Endothelial cell (in vitro differentiated cells): Measurements from ENCODE around the gene DIDO1. TPM values are rescaled to one million over a fixed set of nuclear protein-coding genes. Genes with fewer than 3 reads are reported as not detected.

Experiments used
- DNase-seq: peaks from one replicate; pipeline ENCODE4 v3.0.0; 2021; ENCODE audit warnings: low spot score
- H3K27ac Mint-ChIP-seq: one replicate; pipeline ENCODE4 v1.8.0; 2021; ENCODE audit warnings: mixed read lengths, inconsistent platforms; ENCODE audit not compliant: unreplicated experiment
- H3K27me3 Mint-ChIP-seq: one replicate; pipeline ENCODE4 v1.8.0; 2021; ENCODE audit warnings: mild to moderate bottlenecking, moderate library complexity, mixed read lengths, inconsistent platforms; ENCODE audit not compliant: unreplicated experiment
- H3K36me3 Mint-ChIP-seq: one replicate; pipeline ENCODE4 v1.8.0; 2021; ENCODE audit warnings: mild to moderate bottlenecking, low read depth, mixed read lengths, inconsistent platforms; ENCODE audit not compliant: unreplicated experiment
- H3K4me1 Mint-ChIP-seq: one replicate; pipeline ENCODE4 v1.8.0; 2021; ENCODE audit warnings: mild to moderate bottlenecking, mixed read lengths, inconsistent platforms; ENCODE audit not compliant: unreplicated experiment
- H3K4me3 Mint-ChIP-seq: one replicate; pipeline ENCODE4 v1.8.0; 2021; ENCODE audit warnings: mild to moderate bottlenecking, mixed read lengths, inconsistent platforms; ENCODE audit not compliant: unreplicated experiment
- H3K9me3 Mint-ChIP-seq: one replicate; pipeline ENCODE4 v1.8.0; 2021; ENCODE audit warnings: mixed read lengths, inconsistent platforms; ENCODE audit not compliant: unreplicated experiment
- CTCF ChIP-seq: fragments of 200-600 bp; sonication (generic); IDR thresholded peaks from one replicate; pipeline ENCODE4 v1.5.0; 2021; ENCODE audit warnings: antibody characterized with exemption; ENCODE audit not compliant: unreplicated experiment
- total RNA-seq: library from RNA; stranded (reverse); fragmentation: NEBNext Ultra II Directional; extraction: Animal tissue kit (Norgen Biotek cat#: 25700); gene quantifications from one replicate; pipeline ENCODE4 v1.2.1, GENCODE V29; 2021; ENCODE audit not compliant: unreplicated experiment

DIDO1 gene
- total RNA-seq, 1 donor from 2014 or later, result 61.0 TPM

GRCh38 chr20:62840244-62841197, 85.8 kb downstream of the DIDO1 start:
- H3K4me3 Mint-ChIP-seq, result no peak overlapping the region
- H3K4me1 Mint-ChIP-seq, result no peaks in the 10 kb centered on the region
- peaks cover 2% of the 10 kb centered on the region for H3K27me3 Mint-ChIP-seq
- no peak for TF ChIP-seq CTCF
- DNase-seq, result no peak
- no peak overlapping the region for H3K27ac Mint-ChIP-seq
- H3K9me3 Mint-ChIP-seq, result no peaks in the 10 kb centered on the region
- peaks cover 6% of the 10 kb centered on the region for H3K36me3 Mint-ChIP-seq

GRCh38 chr20:62839816-62840215, 86.5 kb downstream of the DIDO1 start:
- peaks cover 3% of the 10 kb centered on the region for H3K36me3 Mint-ChIP-seq
- no peak overlapping the region for H3K4me3 Mint-ChIP-seq
- no peak for TF ChIP-seq CTCF
- DNase-seq, result no peak
- H3K27ac Mint-ChIP-seq, result no peak overlapping the region
- no peaks in the 10 kb centered on the region for H3K4me1 Mint-ChIP-seq
- peaks cover 4% of the 10 kb centered on the region for H3K27me3 Mint-ChIP-seq
- H3K9me3 Mint-ChIP-seq, result no peaks in the 10 kb centered on the region

GRCh38 chr20:62839261-62839660, 87.0 kb downstream of the DIDO1 start:
- no peak overlapping the region for H3K27ac Mint-ChIP-seq
- DNase-seq, result no peak
- H3K4me3 Mint-ChIP-seq, result no peak overlapping the region
- no peak for TF ChIP-seq CTCF
- peaks cover 3% of the 10 kb centered on the region for H3K36me3 Mint-ChIP-seq
- peaks cover 6% of the 10 kb centered on the region for H3K27me3 Mint-ChIP-seq
- H3K9me3 Mint-ChIP-seq, result no peaks in the 10 kb centered on the region
- H3K4me1 Mint-ChIP-seq, result no peaks in the 10 kb centered on the region

- Mint-ChIP-seq H3K36me3 (peaks cover 3% of the 10 kb centered on the region), H3K4me3 (no peak overlapping the region)
- TF ChIP-seq CTCF, result no peak
These were observed 88.0 kb downstream of the DIDO1 start for GRCh38 chr20:62838128-62838891.

GRCh38 chr20:62837790-62838127, 88.5 kb downstream of the DIDO1 start:
- no peak overlapping the region for H3K27ac Mint-ChIP-seq
- no peak for DNase-seq
- peaks cover 9% of the 10 kb centered on the region for H3K27me3 Mint-ChIP-seq
- peaks cover 3% of the 10 kb centered on the region for H3K36me3 Mint-ChIP-seq
- H3K9me3 Mint-ChIP-seq, result no peaks in the 10 kb centered on the region
- no peak for TF ChIP-seq CTCF
- H3K4me3 Mint-ChIP-seq, result no peak overlapping the region
- H3K4me1 Mint-ChIP-seq, result no peaks in the 10 kb centered on the region

More at GRCh38 chr20:62838128-62838891, 88.0 kb downstream of the DIDO1 start:
- H3K27me3 Mint-ChIP-seq, result peaks cover 6% of the 10 kb centered on the region
- no peak overlapping the region for H3K27ac Mint-ChIP-seq
- H3K4me1 Mint-ChIP-seq, result no peaks in the 10 kb centered on the region
- DNase-seq, result no peak
- H3K9me3 Mint-ChIP-seq, result no peaks in the 10 kb centered on the region
